NT2/D1 (cell line): ENCODE results near the gene SEC61A1.

Experiments used
- SUZ12 ChIP-seq: IDR thresholded peaks from 2 replicates; pipeline ENCODE4 v1.6.1; 2011; ENCODE audit not compliant: insufficient read length, insufficient read depth; ENCODE audit errors: extremely low read depth
- YY1 ChIP-seq: IDR thresholded peaks from 2 replicates; pipeline ENCODE4 v1.6.1; 2011; ENCODE audit not compliant: insufficient read length, insufficient read depth
- ZNF274 ChIP-seq: IDR thresholded peaks from 2 replicates; pipeline ENCODE4 v1.6.1; 2011; ENCODE audit warnings: mild to moderate bottlenecking, low read depth, low read length

GRCh38 chr3:128036119-128036518 is 16.1 kb upstream of the SEC61A1 start:
- no peak for TF ChIP-seq SUZ12
- no peak for TF ChIP-seq YY1
- no peak for TF ChIP-seq ZNF274
